Measurements from ENCODE around the gene MAB21L4. TPM values are rescaled to one million over a fixed set of nuclear protein-coding genes. Genes with fewer than 3 reads are reported as not detected.

The MAB21L4 gene
- total RNA-seq, 4 donors from 2014 or later: 4.9 to 11.6 (median 9.8) TPM; not detected in 1

DNA sequence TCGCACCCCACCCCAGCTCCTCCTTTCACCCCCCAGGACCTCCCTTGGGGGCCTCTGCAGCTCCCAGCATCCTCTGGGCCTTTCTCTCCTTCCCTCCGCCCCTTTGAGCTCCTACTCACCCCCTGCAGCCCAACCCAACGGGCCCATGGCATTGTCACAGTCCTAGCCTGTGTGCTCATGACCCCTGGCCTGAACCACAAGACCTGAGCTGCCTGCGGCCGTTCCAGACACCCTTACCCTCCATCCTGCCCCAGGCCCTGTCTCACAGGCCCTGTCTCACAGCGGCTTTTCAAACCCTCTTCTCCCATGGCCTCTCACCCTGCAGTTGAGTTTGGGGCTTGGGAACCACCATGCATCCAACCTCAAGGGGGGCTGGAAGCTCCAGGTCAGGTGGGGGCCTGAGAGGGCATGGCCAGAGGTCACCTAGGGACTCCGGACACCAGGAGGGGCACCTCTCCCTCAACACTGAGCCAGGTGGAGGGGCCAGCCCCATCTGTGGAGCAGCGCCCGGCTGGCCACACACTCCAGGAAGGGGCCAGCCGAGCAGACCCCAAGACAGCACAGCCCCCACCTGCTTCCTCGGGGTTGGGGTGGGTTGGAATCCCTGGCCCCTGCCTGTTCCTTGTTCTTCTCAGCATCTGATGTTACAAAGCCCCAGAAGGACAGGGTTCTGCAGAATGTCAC, 6.9 kb downstream of the MAB21L4 start:
- WGBS, 2 donors (ENCODE audit: low coverage in 1 of 2): 76% methylated on average over 11 of the region's 11 CpGs; no CpG with 5 or more reads in 1 of the 2 donors
- Histone ChIP-seq H3K4me3 (no peak overlapping the region), H3K4me1 (peaks cover 0 to 12% (median 3%) of the 10 kb centered on the region in 4 donors), H3K9me3 (no peaks in the 10 kb centered on the region), H3K27me3 (no peaks in the 10 kb centered on the region), H3K36me3 (no peaks in the 10 kb centered on the region), H3K27ac (no peak overlapping the region)
- in situ Hi-C loops (cut with MboI; ENCODE audit: low pct_ligation_motif_present in 1 of 4, low pct_unique_long_range_greater_than_20kb in 1 of 4, low sequenced_read_pairs in 3 of 4) (no loop called here), intact Hi-C loops (cut with DNase I; ENCODE audit: low total_unique reads) (no loop called here)
- TF ChIP-seq POLR2AphosphoS5 (IDR thresholded peaks at IDR 0.05) (no peak), POLR2A (IDR thresholded peaks at IDR 0.05) (no peak), EP300 (IDR thresholded peaks at IDR 0.05; ENCODE audit: low read depth) (no peak)
- TF ChIP-seq, protein P1, sequence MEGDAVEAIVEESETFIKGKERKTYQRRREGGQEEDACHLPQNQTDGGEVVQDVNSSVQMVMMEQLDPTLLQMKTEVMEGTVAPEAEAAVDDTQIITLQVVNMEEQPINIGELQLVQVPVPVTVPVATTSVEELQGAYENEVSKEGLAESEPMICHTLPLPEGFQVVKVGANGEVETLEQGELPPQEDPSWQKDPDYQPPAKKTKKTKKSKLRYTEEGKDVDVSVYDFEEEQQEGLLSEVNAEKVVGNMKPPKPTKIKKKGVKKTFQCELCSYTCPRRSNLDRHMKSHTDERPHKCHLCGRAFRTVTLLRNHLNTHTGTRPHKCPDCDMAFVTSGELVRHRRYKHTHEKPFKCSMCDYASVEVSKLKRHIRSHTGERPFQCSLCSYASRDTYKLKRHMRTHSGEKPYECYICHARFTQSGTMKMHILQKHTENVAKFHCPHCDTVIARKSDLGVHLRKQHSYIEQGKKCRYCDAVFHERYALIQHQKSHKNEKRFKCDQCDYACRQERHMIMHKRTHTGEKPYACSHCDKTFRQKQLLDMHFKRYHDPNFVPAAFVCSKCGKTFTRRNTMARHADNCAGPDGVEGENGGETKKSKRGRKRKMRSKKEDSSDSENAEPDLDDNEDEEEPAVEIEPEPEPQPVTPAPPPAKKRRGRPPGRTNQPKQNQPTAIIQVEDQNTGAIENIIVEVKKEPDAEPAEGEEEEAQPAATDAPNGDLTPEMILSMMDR (IDR thresholded peaks at IDR 0.05): no peak
- DNase-seq: no peak

DNA sequence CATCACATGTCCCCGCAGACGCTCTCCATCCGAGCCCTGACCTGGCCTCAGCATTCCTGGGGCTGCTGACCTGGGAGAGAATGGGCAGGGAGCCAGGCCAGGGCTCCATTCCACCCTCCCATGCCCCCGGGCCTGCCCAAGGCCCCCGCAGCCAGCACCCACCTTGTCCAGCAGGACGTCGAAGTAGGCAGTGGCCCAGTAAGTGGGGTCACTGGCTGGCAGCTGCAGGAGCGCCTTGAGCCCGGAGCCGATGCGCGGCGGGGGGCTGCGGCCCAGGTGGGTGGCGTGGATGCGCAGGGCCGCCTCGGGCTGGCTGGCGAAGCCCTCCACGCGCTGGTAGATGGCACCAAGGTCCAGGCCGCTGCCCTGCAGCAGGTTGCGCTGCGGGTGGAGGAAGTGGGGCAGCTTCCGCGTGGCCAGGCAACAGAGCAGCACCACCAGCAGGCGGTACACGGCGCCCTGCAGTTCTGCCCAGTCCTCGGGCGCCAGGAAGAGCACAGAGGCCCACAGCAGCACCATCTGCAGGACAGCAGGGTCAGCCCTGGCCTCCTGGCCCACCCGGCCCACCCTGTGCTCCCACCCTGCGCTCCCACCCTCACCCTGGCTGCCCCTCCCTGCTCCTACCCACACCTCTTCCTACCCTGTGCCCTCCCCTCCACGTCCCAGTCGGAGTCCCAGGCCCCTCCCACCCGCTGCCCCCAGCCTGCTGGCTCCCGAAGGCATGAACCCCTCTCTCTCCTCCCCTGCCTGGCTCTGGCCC, 7.6 kb downstream of the MAB21L4 start:
- Histone ChIP-seq H3K4me1 (peaks cover 0 to 12% (median 3%) of the 10 kb centered on the region in 4 donors), H3K27ac (no peak overlapping the region), H3K36me3 (no peaks in the 10 kb centered on the region), H3K9me3 (no peaks in the 10 kb centered on the region), H3K27me3 (no peaks in the 10 kb centered on the region), H3K4me3 (no peak overlapping the region)
- DNase-seq: no peak
- in situ Hi-C loops (cut with MboI; ENCODE audit: low pct_ligation_motif_present in 1 of 4, low pct_unique_long_range_greater_than_20kb in 1 of 4, low sequenced_read_pairs in 3 of 4) (no loop called here), intact Hi-C loops (cut with DNase I; ENCODE audit: low total_unique reads) (no loop called here)
- WGBS, 2 donors (ENCODE audit: low coverage in 1 of 2): 88% methylated on average over 31 of the region's 37 CpGs; no CpG with 5 or more reads in 1 of the 2 donors
- no peak for TF ChIP-seq POLR2A (IDR thresholded peaks at IDR 0.05)
- no peak for TF ChIP-seq POLR2AphosphoS5 (IDR thresholded peaks at IDR 0.05)
- no peak for TF ChIP-seq EP300 (IDR thresholded peaks at IDR 0.05; ENCODE audit: low read depth)
- TF ChIP-seq, protein P1 (IDR thresholded peaks at IDR 0.05): no peak

DNA sequence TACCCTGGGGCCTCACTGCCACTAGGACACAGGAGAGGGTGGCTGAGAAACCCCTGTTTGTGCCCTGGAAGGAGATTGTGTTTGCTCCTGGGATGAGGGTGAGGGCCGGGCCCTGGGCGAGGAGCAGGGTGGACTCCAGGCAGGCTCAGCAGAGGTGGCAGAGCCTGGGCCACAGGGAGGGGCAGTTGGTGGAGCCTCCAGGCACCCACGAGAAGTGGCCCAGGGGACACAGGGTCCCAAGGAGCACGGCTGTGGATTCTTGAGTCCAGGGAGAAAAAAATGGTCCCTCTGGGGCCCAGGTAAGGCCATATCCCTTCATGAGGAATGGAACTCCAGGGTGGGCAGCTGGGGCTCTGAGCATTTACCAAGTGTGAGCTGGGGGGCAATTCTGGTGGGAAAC, 8.3 kb downstream of the MAB21L4 start:
- TF ChIP-seq POLR2A (IDR thresholded peaks at IDR 0.05) (no peak), EP300 (IDR thresholded peaks at IDR 0.05; ENCODE audit: low read depth) (no peak), POLR2AphosphoS5 (IDR thresholded peaks at IDR 0.05) (no peak)
- TF ChIP-seq, protein P1 (IDR thresholded peaks at IDR 0.05): no peak
- H3K27me3 ChIP-seq: no peaks in the 10 kb centered on the region
- in situ Hi-C loops (cut with MboI; ENCODE audit: low pct_ligation_motif_present in 1 of 4, low pct_unique_long_range_greater_than_20kb in 1 of 4, low sequenced_read_pairs in 3 of 4): no loop called here
- H3K36me3 ChIP-seq: no peaks in the 10 kb centered on the region
- WGBS, 2 donors (ENCODE audit: low coverage in 1 of 2): 59 to 90% methylated on average over 2 to 4 of the region's 4 CpGs
- no peak overlapping the region for H3K27ac ChIP-seq
- DNase-seq: no peak
- intact Hi-C loops (cut with DNase I; ENCODE audit: low total_unique reads): no loop called here
- no peaks in the 10 kb centered on the region for H3K9me3 ChIP-seq
- H3K4me1 ChIP-seq: peaks cover 0 to 12% (median 3%) of the 10 kb centered on the region in 4 donors
- no peak overlapping the region for H3K4me3 ChIP-seq

All from transverse colon (tissue), 4 donors.